HUES48 (cell line): ENCODE measurements around the gene FBXO5.

ENCODE experiments used
- H3K27ac ChIP-seq: one replicate; pipeline ENCODE4 v1.7.0; 2013; ENCODE audit warnings: low read depth, low read length, inconsistent platforms
- H3K27me3 ChIP-seq: 2 replicates; pipeline ENCODE4 v1.6.1; 2013; ENCODE audit warnings: mild to moderate bottlenecking, low read length; ENCODE audit not compliant: control insufficient read depth, insufficient read depth
- H3K36me3 ChIP-seq: 2 replicates; pipeline ENCODE4 v1.6.1; 2013; ENCODE audit warnings: low read length; ENCODE audit not compliant: control insufficient read depth, insufficient read depth
- H3K4me1 ChIP-seq: 2 replicates; pipeline ENCODE4 v1.6.1; 2013; ENCODE audit warnings: mild to moderate bottlenecking, low read length; ENCODE audit not compliant: control insufficient read depth, insufficient read depth
- H3K4me3 ChIP-seq: 2 replicates; pipeline ENCODE4 v1.5.1; 2013; ENCODE audit warnings: mild to moderate bottlenecking, low read depth, low read length
- H3K9ac ChIP-seq: 2 replicates; pipeline ENCODE4 v1.6.1; 2013; ENCODE audit warnings: mild to moderate bottlenecking, low read depth, low read length, moderate library complexity
- H3K9me3 ChIP-seq: 2 replicates; pipeline ENCODE4 v1.6.1; 2013; ENCODE audit warnings: low read length; ENCODE audit not compliant: control insufficient read depth, insufficient read depth

Gene FBXO5

GRCh38 chr6:152950240-152950639, 32.6 kb downstream of the FBXO5 start:
- no peak overlapping the region for H3K4me3 ChIP-seq
- peaks cover 16% of the 10 kb centered on the region for H3K4me1 ChIP-seq
- H3K27me3 ChIP-seq = no peaks in the 10 kb centered on the region
- no peak overlapping the region for H3K9ac ChIP-seq
- no peaks in the 10 kb centered on the region for H3K36me3 ChIP-seq
- no peaks in the 10 kb centered on the region for H3K9me3 ChIP-seq
- no peak overlapping the region for H3K27ac ChIP-seq

DNA sequence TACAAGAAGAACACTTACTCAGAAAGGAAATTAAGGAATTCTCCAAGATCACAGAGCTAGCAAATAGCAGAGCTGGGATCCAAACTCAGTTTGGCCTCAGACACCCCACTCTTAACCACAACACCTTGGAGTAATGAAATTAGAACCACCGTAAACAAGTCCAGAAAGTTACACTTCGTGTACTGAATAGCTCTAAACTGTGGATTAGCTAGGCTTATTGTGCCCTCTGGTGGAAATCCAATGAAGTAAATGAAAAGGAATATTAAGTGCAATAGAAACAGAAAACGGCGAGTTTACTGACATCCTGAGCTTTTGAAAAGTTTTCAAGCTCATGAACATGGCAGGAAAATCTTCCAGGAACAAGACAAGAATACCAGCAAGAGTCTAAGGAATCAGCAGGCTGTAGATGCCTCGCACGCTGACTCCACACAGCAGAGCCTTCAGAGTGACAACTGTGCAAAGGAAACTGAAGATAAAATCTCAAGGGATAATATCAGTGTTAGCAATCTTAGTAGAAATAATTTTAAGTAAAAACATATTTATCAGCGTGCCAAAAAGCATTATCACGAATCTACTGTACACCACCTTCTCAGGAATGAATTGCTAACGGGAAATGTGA, 34.6 kb downstream of the FBXO5 start:
- H3K27ac ChIP-seq = no peak overlapping the region
- no peaks in the 10 kb centered on the region for H3K27me3 ChIP-seq

GRCh38 chr6:152946995-152947394, 35.8 kb downstream of the FBXO5 start:
- Histone ChIP-seq H3K27ac (no peak overlapping the region), H3K27me3 (no peaks in the 10 kb centered on the region), H3K36me3 (no peaks in the 10 kb centered on the region), H3K9me3 (no peaks in the 10 kb centered on the region), H3K4me1 (peaks cover 5% of the 10 kb centered on the region), H3K9ac (no peak overlapping the region), H3K4me3 (no peak overlapping the region)

More for the DNA sequence above, 34.6 kb downstream of the FBXO5 start:
- H3K4me1 ChIP-seq = peaks cover 16% of the 10 kb centered on the region
- no peaks in the 10 kb centered on the region for H3K36me3 ChIP-seq
- no peaks in the 10 kb centered on the region for H3K9me3 ChIP-seq
- H3K9ac ChIP-seq = no peak overlapping the region
- H3K4me3 ChIP-seq = no peak overlapping the region

- Histone ChIP-seq H3K4me1 (no peaks in the 10 kb centered on the region), H3K27ac (no peak overlapping the region), H3K27me3 (no peaks in the 10 kb centered on the region), H3K9ac (no peak overlapping the region), H3K9me3 (no peaks in the 10 kb centered on the region), H3K36me3 (no peaks in the 10 kb centered on the region), H3K4me3 (no peak overlapping the region)
Observed at GRCh38 chr6:152946484-152946883, 36.4 kb downstream of the FBXO5 start.

DNA sequence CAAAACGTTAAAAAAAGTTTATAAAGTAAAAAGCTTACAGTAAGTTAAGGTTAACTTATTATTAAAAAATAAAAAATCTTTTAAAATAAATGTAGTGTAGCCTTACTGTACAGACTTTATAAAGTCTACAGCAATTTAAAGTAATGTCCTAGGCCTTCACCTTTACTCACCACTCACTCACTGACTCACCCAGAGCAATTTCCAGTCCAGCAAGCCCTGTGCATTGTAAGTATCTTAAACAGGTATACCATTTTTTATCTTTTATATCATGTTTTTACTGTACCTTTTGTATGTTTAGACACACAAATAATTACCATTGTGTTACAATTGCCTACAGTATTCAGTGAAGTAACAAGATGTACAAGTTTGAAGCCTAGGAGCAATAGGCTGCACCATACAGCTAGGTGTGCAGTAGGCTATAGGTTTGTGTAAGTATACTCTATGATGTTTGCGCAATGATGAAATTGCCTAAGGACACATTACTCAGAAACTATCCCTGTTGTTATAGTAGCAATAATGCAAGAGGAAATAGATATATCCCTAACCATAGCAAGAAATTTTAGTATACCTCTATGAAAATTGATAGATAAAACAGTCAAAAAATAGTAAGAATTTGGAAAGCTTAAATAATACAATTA, 39.5 kb downstream of the FBXO5 start:
- Histone ChIP-seq H3K9me3 (no peaks in the 10 kb centered on the region), H3K4me3 (no peak overlapping the region), H3K36me3 (no peaks in the 10 kb centered on the region), H3K9ac (no peak overlapping the region), H3K27ac (no peak overlapping the region), H3K4me1 (no peaks in the 10 kb centered on the region), H3K27me3 (no peaks in the 10 kb centered on the region)

DNA sequence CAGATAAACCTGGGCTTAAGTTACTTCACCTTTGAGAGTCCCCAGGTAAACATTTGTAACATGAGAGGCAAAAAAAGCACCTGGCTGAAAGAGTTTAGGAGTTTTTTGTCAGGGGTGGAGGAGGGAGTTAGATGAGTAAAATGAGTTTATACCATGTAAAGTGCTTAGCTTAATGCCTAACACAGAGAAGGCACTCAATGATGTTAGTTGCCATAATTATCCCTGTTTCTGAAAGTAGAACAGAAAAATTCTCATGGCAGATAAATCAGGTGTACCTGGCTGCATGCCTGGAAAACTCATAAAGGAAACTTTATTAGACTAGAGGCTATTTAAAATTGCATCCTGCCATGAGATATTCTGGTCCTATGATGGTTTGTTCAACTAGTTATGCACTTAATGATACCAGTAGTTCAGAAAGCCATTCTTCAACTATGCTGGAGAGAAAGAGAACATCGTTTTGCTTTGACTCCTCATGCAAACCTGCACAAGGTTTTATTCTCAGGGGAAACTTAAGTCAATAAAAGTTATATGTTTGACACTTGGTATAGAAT, 40.4 kb downstream of the FBXO5 start:
- Histone ChIP-seq H3K4me1 (no peaks in the 10 kb centered on the region), H3K4me3 (no peak overlapping the region), H3K9me3 (no peaks in the 10 kb centered on the region), H3K9ac (no peak overlapping the region), H3K36me3 (no peaks in the 10 kb centered on the region), H3K27ac (no peak overlapping the region), H3K27me3 (no peaks in the 10 kb centered on the region)

DNA sequence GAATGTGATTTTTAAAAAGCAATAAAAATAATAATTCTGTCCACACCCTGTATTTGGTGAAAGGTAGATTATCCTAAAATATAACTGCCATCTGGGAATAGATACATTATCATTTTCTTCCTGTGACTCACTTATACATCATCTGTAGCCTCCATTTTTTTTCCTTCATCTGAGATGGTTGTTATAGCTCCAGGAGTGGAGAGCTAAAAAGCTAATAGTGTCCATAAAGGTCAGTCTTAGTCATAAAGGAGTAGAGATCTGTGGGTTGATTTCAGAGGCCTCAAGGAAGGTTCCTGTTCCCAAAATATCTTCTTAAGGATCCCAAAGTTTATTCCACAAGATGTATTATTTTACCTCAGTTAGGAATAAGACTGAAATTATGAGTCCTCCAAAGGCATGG, 41.1 kb downstream of the FBXO5 start:
- Histone ChIP-seq H3K4me3 (no peak overlapping the region), H3K9ac (no peak overlapping the region), H3K27me3 (no peaks in the 10 kb centered on the region), H3K9me3 (no peaks in the 10 kb centered on the region), H3K36me3 (no peaks in the 10 kb centered on the region), H3K27ac (no peak overlapping the region), H3K4me1 (no peaks in the 10 kb centered on the region)

DNA sequence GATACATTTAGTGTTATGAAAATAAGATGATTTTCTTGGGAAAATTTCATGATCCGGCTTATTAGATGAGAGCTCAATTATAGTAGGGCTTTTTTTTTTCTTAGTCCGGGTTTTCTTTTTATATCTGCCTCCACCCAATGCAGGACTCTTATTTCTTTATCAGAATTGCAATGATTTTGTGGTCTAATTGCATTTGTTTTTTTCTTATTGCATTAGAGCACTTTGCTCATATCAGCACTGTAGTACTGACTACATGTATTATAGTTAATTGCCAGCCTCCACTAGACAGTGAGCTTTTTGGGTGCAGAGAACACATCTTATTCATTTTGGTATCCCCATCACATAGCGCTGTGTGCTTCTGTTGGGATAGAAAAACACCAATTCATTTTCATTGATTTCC, 50.0 kb downstream of the FBXO5 start:
- Histone ChIP-seq H3K9ac (no peak overlapping the region), H3K27ac (no peak overlapping the region), H3K4me3 (no peak overlapping the region), H3K4me1 (no peaks in the 10 kb centered on the region), H3K36me3 (no peaks in the 10 kb centered on the region), H3K27me3 (no peaks in the 10 kb centered on the region), H3K9me3 (no peaks in the 10 kb centered on the region)

GRCh38 chr6:152922706-152923105, 60.1 kb downstream of the FBXO5 start:
- no peaks in the 10 kb centered on the region for H3K36me3 ChIP-seq
- no peak overlapping the region for H3K9ac ChIP-seq
- H3K27ac ChIP-seq = no peak overlapping the region
- H3K4me3 ChIP-seq = no peak overlapping the region
- H3K4me1 ChIP-seq = peaks cover 9% of the 10 kb centered on the region; the same call in 1 of the 2 replicates
- no peaks in the 10 kb centered on the region for H3K9me3 ChIP-seq
- no peaks in the 10 kb centered on the region for H3K27me3 ChIP-seq
